Keratinocyte (primary cell): ENCODE results near the gene FRMPD4. TPM values are rescaled to one million over a fixed set of nuclear protein-coding genes. Genes with fewer than 3 reads are reported as not detected.
"Not testable (repeated sequence)": the region's sequence is repeated elsewhere in the genome, so short reads cannot be mapped to it uniquely, and the experiment has no call there.

Experiments
- DNase-seq: peaks from one replicate; pipeline ENCODE4 v3.0.0-alpha.2; 2011; ENCODE audit warnings: low read depth, missing footprints, low spot score
- FAIRE-seq: peaks from 2 replicates; lab custom pipeline; 2011; peaks lifted over from hg19 to GRCh38; lab: Jason Lieb, UNC
- H2AFZ ChIP-seq: 2 replicates; pipeline ENCODE4 v1.6.0; 2012; ENCODE audit warnings: low read length, control low read depth, inconsistent platforms; ENCODE audit not compliant: control insufficient read depth
- H3K27ac ChIP-seq: 2 replicates; pipeline ENCODE4 v1.5.1; 2011; ENCODE audit warnings: low read length; ENCODE audit not compliant: control insufficient read depth, insufficient read depth
- H3K27me3 ChIP-seq: 3 replicates; pipeline ENCODE4 v1.6.0; 2011; ENCODE audit warnings: low read length; ENCODE audit not compliant: control insufficient read depth, insufficient read depth; ENCODE audit errors: extremely low read depth
- H3K36me3 ChIP-seq, 2 experiments: 2 replicates in 1 of 2; 3 replicates in 1 of 2; pipeline ENCODE4 v1.5.1; 2011; ENCODE audit warnings: low read length in 2 of 2, mild to moderate bottlenecking in 1 of 2; ENCODE audit not compliant: control insufficient read depth in 2 of 2, insufficient read depth in 2 of 2; ENCODE audit errors: extremely low read depth in 1 of 2
- H3K4me1 ChIP-seq: 3 replicates; pipeline ENCODE4 v1.5.1; 2011; ENCODE audit warnings: low read length; ENCODE audit not compliant: control insufficient read depth, insufficient read depth; ENCODE audit errors: extremely low read depth
- H3K4me2 ChIP-seq: 3 replicates; pipeline ENCODE4 v1.6.0; 2011; ENCODE audit warnings: low read depth, low read length; ENCODE audit not compliant: control insufficient read depth, insufficient read depth; ENCODE audit errors: extremely low read depth
- H3K4me3 ChIP-seq, 3 experiments: fragments of 200-600 bp in 1 of 3; sonication (generic) in 1 of 3; 2 replicates in 2 of 3; 3 replicates in 1 of 3; pipeline ENCODE4 v1.5.1; 2011 to 2016; ENCODE audit warnings: low read length in 3 of 3, mild to moderate bottlenecking in 3 of 3, control low read depth in 2 of 3, inconsistent platforms in 1 of 3, low read depth in 1 of 3, mixed read lengths in 1 of 3, mixed run types in 1 of 3, moderate library complexity in 1 of 3; ENCODE audit not compliant: control insufficient read depth in 2 of 3, insufficient read depth in 2 of 3; ENCODE audit errors: extremely low read depth in 1 of 3
- H3K79me2 ChIP-seq: 2 replicates; pipeline ENCODE4 v1.6.0; 2012; ENCODE audit warnings: low read length; ENCODE audit not compliant: control insufficient read depth, insufficient read depth
- H3K9ac ChIP-seq: 3 replicates; pipeline ENCODE4 v1.6.0; 2011; ENCODE audit warnings: low read length; ENCODE audit not compliant: control insufficient read depth, insufficient read depth; ENCODE audit errors: extremely low read depth
- H3K9me1 ChIP-seq: 3 replicates; pipeline ENCODE4 v1.6.0; 2011; ENCODE audit warnings: low read length; ENCODE audit not compliant: control insufficient read depth, insufficient read depth; ENCODE audit errors: extremely low read depth
- H3K9me3 ChIP-seq: 2 replicates; pipeline ENCODE4 v1.5.1; 2012; ENCODE audit warnings: low read depth, low read length; ENCODE audit not compliant: control insufficient read depth
- H4K20me1 ChIP-seq: 3 replicates; pipeline ENCODE4 v1.6.0; 2011; ENCODE audit warnings: low read length; ENCODE audit not compliant: control insufficient read depth, insufficient read depth; ENCODE audit errors: extremely low read depth
- CTCF ChIP-seq, 3 experiments: IDR thresholded peaks in 1 of 3; conservative IDR thresholded peaks in 1 of 3; optimal IDR thresholded peaks in 1 of 3; 2 replicates in 2 of 3; 3 replicates in 1 of 3; pipeline versions ENCODE3 to v1.5.1; 2011; ENCODE audit warnings: low read length in 3 of 3, mild to moderate bottlenecking in 3 of 3, moderate library complexity in 2 of 3, control low read depth in 1 of 3, inconsistent platforms in 1 of 3; ENCODE audit not compliant: insufficient read depth in 2 of 3; ENCODE audit errors: extremely low read depth in 1 of 3
- EZH2 ChIP-seq: IDR thresholded peaks from one replicate; pipeline ENCODE4 v1.6.1; 2012; ENCODE audit warnings: inconsistent platforms, mild to moderate bottlenecking, low read length, moderate library complexity
- dilution Hi-C: fragments of 300-500 bp; cut with MboI; formaldehyde crosslinking; loops from one replicate; pipeline ENCODE4 v1.7.0; 2020; ENCODE audit warnings: low sequenced_read_pairs; ENCODE audit not compliant: extremely low pct_ligation_motif_present
- polyA plus RNA-seq, 5 experiments: library from polyadenylated mRNA; depleted of rRNA in 3 of 5; stranded (reverse) in 3 of 5; stranded (forward) in 1 of 5; unstranded in 1 of 5; fragments of >200 nt; gene quantifications; 1 replicate in 1 of 5; 2 replicates in 3 of 5; 3 replicates in 1 of 5; pipeline versions ENCODE4 v1.2.1 to v1.2.3, GENCODE V29; 2011 to 2012; ENCODE audit warnings: missing spikeins in 2 of 5, low read depth in 1 of 5, low replicate concordance in 1 of 5

FRMPD4 gene
- polyA plus RNA-seq, 1 donor (not counting 4 experiments of a cell fraction or from before 2014, with no cell fraction given) = 0.05 TPM

GRCh38 chrX:12162420-12162819, 24.1 kb downstream of the FRMPD4 start:
- FAIRE-seq (no peak), DNase-seq (no peak)
- Histone ChIP-seq H3K4me3 (no peak overlapping the region), H3K4me1 (no peaks in the 10 kb centered on the region), H4K20me1 (no peaks in the 10 kb centered on the region), H2AFZ (no peak overlapping the region), H3K9ac (no peak overlapping the region), H3K9me3 (no peaks in the 10 kb centered on the region), H3K79me2 (no peaks in the 10 kb centered on the region), H3K27me3 (no peaks in the 10 kb centered on the region), H3K27ac (no peak overlapping the region), H3K9me1 (no peaks in the 10 kb centered on the region), H3K36me3 (no peaks in the 10 kb centered on the region), H3K4me2 (no peak overlapping the region)
- TF ChIP-seq CTCF (optimal IDR thresholded peaks at IDR 0.05 in 1 of 3, IDR thresholded peaks at IDR 0.05 in 1 of 3, conservative IDR thresholded peaks at IDR 0.05 in 1 of 3; ENCODE audit: extremely low read depth in 1 of 3, insufficient read depth in 2 of 3, low read length in 3 of 3) (no peak), EZH2 (no peak)
- dilution Hi-C loops = no loop called here

GRCh38 chrX:12164180-12164579, 25.9 kb downstream of the FRMPD4 start:
- H3K27me3 ChIP-seq, H3K9ac ChIP-seq, dilution Hi-C loops, H3K4me1 ChIP-seq, H4K20me1 ChIP-seq, H3K27ac ChIP-seq, H3K79me2 ChIP-seq, H3K9me1 ChIP-seq, FAIRE-seq, H3K4me3 ChIP-seq, H3K36me3 ChIP-seq, H2AFZ ChIP-seq, H3K9me3 ChIP-seq, H3K4me2 ChIP-seq, DNase-seq: not testable (repeated sequence)

GRCh38 chrX:12170755-12171154, 32.5 kb downstream of the FRMPD4 start:
- DNase-seq (no peak), FAIRE-seq (no peak)
- Histone ChIP-seq H3K27me3 (no peaks in the 10 kb centered on the region), H3K4me1 (no peaks in the 10 kb centered on the region), H3K4me3 (no peak overlapping the region), H2AFZ (no peak overlapping the region), H3K79me2 (no peaks in the 10 kb centered on the region), H3K9me3 (no peaks in the 10 kb centered on the region), H3K36me3 (no peaks in the 10 kb centered on the region), H4K20me1 (no peaks in the 10 kb centered on the region), H3K9me1 (no peaks in the 10 kb centered on the region), H3K27ac (no peak overlapping the region), H3K4me2 (no peak overlapping the region), H3K9ac (no peak overlapping the region)
- TF ChIP-seq CTCF (optimal IDR thresholded peaks at IDR 0.05 in 1 of 3, IDR thresholded peaks at IDR 0.05 in 1 of 3, conservative IDR thresholded peaks at IDR 0.05 in 1 of 3; ENCODE audit: extremely low read depth in 1 of 3, insufficient read depth in 2 of 3, low read length in 3 of 3) (no peak), EZH2 (no peak)
- dilution Hi-C loops = no loop called here
